HL-60 (cell line): ENCODE measurements around the gene ADGRB2.

Source experiments
- DNase-seq, 2 experiments: peaks; one replicate each; pipeline ENCODE4 v3.0.0-alpha.2; 2010 to 2020; ENCODE audit warnings: low read depth in 1 of 2, low spot score in 1 of 2
- H3K27ac ChIP-seq: fragments of 250-450 bp; sonication (Bioruptor Pico); replicated peaks from 2 replicates; pipeline ENCODE4 v1.5.1; 2020; ENCODE audit warnings: mild to moderate bottlenecking, moderate library complexity
- H3K27me3 ChIP-seq: fragments of 250-450 bp; sonication (Bioruptor Pico); 2 replicates; pipeline ENCODE4 v1.5.1; 2021; ENCODE audit warnings: mild to moderate bottlenecking, moderate library complexity; ENCODE audit not compliant: insufficient read depth, poor library complexity, severe bottlenecking
- H3K4me3 ChIP-seq: replicated peaks from 2 replicates; pipeline ENCODE4 v1.5.1; 2011; ENCODE audit warnings: mild to moderate bottlenecking, control low read depth, low read length; ENCODE audit not compliant: insufficient read depth
- CTCF ChIP-seq: IDR thresholded peaks from one replicate; pipeline ENCODE4 v1.5.1; 2011; ENCODE audit warnings: low read length, control low read depth, inconsistent platforms; ENCODE audit not compliant: insufficient read depth
- GABPA ChIP-seq: IDR thresholded peaks from 2 replicates; pipeline ENCODE4 v1.6.1; 2012; ENCODE audit warnings: low read depth
- POLR2AphosphoS5 ChIP-seq: IDR thresholded peaks from 2 replicates; pipeline ENCODE4 v1.6.1; 2012; ENCODE audit warnings: low read depth
- REST ChIP-seq: IDR thresholded peaks from 2 replicates; pipeline ENCODE4 v1.6.1; 2012; ENCODE audit warnings: low read depth; ENCODE audit not compliant: insufficient replicate concordance
- SPI1 ChIP-seq: IDR thresholded peaks from 2 replicates; pipeline ENCODE4 v1.6.1; 2012; ENCODE audit warnings: low read depth, mild to moderate bottlenecking, borderline replicate concordance

The ADGRB2 gene

GRCh38 chr1:31774495-31774894 is 10.4 kb upstream of the ADGRB2 start:
- Histone ChIP-seq H3K27me3 (peaks cover 48% of the 10 kb centered on the region), H3K4me3 (no peak overlapping the region), H3K27ac (no peak overlapping the region)
- no peak for DNase-seq
- TF ChIP-seq POLR2AphosphoS5 (no peak), SPI1 (no peak), REST (no peak), CTCF (no peak), GABPA (no peak)

GRCh38 chr1:31773861-31774260 is 9.7 kb upstream of the ADGRB2 start:
- TF ChIP-seq REST = no peak
- no peak for TF ChIP-seq CTCF
- no peak for TF ChIP-seq GABPA
- no peak for TF ChIP-seq SPI1
- TF ChIP-seq POLR2AphosphoS5 = no peak
- no peak for DNase-seq
- peaks cover 48% of the 10 kb centered on the region for H3K27me3 ChIP-seq
- no peak overlapping the region for H3K4me3 ChIP-seq
- no peak overlapping the region for H3K27ac ChIP-seq

- Histone ChIP-seq H3K27me3 (peaks cover 50% of the 10 kb centered on the region), H3K4me3 (no peak overlapping the region), H3K27ac (no peak overlapping the region)
- DNase-seq = no peak
- no peak for TF ChIP-seq REST
- TF ChIP-seq GABPA = no peak
- no peak for TF ChIP-seq SPI1
- no peak for TF ChIP-seq POLR2AphosphoS5
- TF ChIP-seq CTCF = no peak
Observed at GRCh38 chr1:31772669-31773248, 8.6 kb upstream of the ADGRB2 start.
